Activated CD4-positive, alpha-beta T cell treated with anti-CD3 and anti-CD28 coated beads for 1 hour (primary cell): ENCODE results near the gene SYTL3.
"Not testable (repeated sequence)": the region's sequence is repeated elsewhere in the genome, so short reads cannot be mapped to it uniquely, and the experiment has no call there.

ENCODE experiments used
- DNase-seq: peaks from one replicate; pipeline ENCODE4 v3.0.0-alpha.2; 2020

The SYTL3 gene

GRCh38 chr6:158649289-158650143 lies at the start of gene SYTL3:
TSS of gene SYTL3 (plus strand) at chr6:158650054. CDS start at chr6:158663269, 13,215 bp downstream.
- peak; percentile 46 for DNase-seq

GRCh38 chr6:158603261-158604047 lies 46.4 kb upstream of the SYTL3 start:
- DNase-seq, result no peak

DNA sequence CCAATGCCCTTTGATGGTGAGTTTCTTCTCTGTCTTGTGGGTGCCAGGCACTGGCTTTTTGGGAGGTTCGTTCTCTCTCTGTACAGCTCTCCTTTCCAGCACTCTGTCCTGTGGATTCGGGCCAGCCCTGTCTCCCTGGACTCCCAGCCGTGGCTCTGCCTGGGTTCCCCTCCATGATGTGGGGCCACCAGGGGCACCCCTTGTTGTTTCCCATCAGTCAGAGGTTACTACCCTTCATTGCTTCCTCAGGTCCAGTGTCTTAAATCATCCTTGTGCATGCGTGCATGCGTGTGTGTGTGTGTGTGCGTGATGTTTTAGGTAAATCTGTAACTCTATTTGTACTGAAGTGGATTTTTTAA lies 45.8 kb upstream of the SYTL3 start:
- DNase-seq, result no peak

DNA sequence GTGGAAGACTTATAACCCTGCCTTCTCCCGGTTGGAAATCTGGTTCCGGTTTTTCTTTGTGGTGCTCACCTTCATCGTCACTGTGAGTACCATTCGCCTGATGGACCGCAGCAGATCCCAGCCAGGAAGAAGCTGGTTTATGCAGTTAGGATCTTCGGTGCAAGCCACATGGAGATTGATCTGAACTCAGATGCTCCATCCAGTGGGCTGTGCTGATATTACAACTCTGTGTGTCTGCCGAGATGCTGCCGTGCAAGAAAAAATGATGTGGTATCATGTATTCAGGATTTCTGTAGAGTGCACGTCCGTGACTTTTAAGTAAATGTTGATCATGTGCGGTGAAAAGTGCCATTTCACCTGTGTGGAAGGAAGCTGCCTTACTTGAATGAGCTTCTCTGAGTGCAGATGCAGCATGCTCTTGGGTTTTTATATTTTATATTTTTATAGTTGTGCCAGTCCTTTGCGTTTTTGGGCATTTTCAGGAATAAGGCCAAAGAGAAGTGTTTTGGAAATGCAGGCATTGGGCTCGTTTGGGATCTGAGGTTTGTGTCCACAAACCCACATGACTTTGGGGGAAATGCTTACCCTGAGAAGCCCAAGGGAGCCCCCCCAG lies 44.5 kb upstream of the SYTL3 start:
- no peak for DNase-seq

DNA sequence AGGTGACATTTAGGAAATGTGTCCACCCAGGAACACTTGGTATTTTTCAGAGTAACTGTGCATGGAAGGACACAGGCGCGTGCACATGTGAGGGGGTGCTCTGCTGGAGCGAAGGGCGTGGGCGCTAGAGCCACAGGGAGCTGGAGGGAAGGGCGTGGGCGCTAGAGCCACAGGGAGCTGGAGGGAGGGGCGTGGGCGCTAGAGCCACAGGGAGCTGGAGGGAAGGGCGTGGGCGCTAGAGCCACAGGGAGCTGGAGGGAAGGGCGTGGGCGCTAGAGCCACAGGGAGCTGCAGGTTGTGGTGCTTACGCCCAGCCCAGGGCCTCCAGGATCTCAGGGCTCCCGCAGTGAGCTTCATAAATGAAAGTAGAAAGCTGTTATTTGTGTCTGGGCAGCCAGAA lies 43.8 kb upstream of the SYTL3 start:
- DNase-seq, result not testable (repeated sequence)

DNA sequence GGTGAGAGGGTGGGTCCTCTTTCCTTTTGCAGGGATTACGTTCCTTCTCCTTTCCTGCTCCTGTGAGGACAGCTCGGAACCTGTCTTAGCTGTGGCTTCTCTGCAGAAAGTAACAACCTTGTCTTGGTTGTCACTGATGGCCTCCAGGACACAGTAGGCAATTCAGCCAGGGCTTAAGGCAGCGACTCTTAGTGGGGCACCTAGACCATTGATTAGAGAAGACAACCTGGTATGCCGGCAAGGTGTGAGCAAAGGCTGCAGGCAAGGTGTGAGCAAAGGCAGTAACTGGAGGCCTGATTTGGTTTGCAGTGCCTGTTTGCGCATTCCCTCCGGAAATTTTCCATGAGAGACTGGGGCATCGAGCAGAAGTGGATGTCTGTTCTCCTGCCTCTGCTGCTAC lies 42.9 kb upstream of the SYTL3 start:
- DNase-seq, result no peak

GRCh38 chr6:158607411-158608170 lies 42.3 kb upstream of the SYTL3 start:
- no peak for DNase-seq

DNA sequence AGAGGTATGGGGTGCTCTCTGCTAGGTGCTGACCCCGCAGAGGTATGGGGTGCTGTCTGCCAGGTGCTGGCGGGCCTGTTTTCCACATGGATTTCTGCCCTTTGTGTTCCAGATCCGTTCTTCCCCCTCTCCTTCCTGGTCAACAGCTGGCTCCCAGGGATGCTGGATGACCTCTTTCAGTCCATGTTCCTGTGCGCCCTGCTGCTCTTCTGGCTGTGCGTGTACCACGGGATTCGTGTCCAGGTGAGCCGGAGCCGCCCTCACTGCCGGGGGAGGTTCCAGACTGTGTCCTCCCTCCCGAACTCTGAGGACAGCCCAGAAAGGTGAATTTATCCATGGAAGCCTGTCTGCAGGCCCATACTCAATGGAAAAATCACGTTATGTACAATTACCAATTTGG lies 41.6 kb upstream of the SYTL3 start:
- DNase-seq, result no peak

- no peak for DNase-seq
Observed at GRCh38 chr6:158609455-158610155, 40.2 kb upstream of the SYTL3 start.

GRCh38 chr6:158610319-158610968 lies 39.4 kb upstream of the SYTL3 start:
- no peak for DNase-seq

- no peak for DNase-seq
Observed at GRCh38 chr6:158611039-158611438, 38.8 kb upstream of the SYTL3 start.

DNA sequence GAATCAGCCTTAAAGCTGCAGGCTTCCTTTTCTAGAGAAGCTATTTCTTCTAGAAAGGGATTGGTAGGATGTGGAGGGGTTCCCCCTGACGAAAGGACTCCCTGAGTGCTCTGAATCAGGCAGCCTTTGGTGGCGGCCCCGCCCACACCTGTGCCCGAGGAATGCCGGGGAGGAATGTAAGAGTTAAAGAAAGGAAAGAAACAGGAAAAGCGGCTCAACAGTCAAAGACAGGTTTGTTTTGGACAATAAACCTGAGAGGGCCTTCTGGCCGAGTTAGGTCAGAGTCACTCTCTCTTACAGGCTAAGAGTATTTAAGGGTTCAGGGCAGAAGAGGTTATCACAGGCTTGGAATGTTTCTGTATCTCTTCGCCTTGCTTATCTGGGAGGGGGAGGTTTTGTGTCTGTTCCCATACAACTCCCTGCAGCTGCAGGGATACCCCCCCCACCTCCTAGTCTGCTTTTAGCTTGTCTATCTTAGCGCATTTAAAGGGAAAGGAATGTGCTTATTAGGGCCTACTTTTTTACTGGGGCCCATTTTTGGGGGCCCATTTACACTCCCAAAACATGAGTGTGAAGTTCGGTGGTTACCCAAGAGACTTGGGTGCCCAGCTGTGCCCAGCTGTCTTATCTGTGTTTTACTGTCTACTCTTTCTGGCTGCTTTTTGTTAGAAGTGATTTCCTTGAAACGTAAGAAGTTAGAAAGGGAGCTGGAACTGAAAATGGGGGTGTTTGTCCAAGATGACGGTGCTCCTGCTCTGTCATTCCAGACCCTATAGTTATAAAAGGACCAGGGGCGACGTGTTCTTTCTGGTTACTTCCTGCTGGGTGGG lies 38.1 kb upstream of the SYTL3 start:
- DNase-seq, result no peak

GRCh38 chr6:158614606-158615005 lies 35.2 kb upstream of the SYTL3 start:
- not testable (repeated sequence) for DNase-seq

GRCh38 chr6:158618289-158618688 lies 31.6 kb upstream of the SYTL3 start:
- DNase-seq, result not testable (repeated sequence)

GRCh38 chr6:158619922-158620801 lies 29.7 kb upstream of the SYTL3 start:
- DNase-seq, result peak; percentile 0

DNA sequence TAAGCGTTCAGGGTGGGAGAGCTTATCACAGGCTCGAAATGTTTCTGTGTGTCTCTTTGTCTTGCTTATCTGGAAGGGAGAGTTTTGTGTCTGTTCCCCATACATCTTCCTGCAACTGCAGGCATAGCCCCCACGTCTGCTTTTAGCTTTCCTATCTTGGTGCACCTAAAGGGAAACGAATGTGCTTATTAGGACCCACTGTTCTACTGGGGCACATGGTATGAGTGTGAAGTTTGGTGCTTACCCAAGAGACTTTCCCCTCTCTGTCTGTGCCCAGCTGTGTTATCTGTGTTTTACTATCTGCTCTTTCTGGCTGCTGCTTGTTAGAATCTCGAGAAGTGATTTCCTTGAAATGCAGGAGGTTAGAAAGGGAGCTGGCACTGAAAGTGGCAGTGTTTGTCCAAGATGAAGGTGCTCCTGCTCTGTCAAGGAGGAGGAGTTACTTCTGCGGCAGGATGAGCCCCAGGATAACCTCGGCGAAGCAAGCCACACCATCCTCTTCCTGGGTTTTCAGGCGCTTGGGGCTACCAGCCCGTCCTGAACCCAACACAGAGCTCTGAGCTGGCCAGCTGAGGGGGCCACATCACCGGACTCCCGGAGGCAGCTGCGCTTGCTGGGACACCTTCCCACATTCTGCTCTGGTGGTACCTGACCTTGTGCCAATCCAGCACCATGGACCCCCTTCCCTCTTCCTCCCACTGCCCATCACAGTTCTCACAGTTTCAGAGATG lies 28.7 kb upstream of the SYTL3 start:
- DNase-seq, result peak; percentile 5

- no peak for DNase-seq
Observed at GRCh38 chr6:158621694-158622544, 27.9 kb upstream of the SYTL3 start.
